Epithelial cell of prostate (primary cell): ENCODE results near the gene AKAP10.
"Not testable (repeated sequence)": the region's sequence is repeated elsewhere in the genome, so short reads cannot be mapped to it uniquely, and the experiment has no call there.

Source experiments
- DNase-seq: peaks from one replicate; pipeline ENCODE4 v3.0.0-alpha.2; 2011; ENCODE audit warnings: low read depth, low spot score
- H3K27ac ChIP-seq: fragments of 450-650 bp; 2 replicates; pipeline ENCODE4 v1.5.1; 2017; ENCODE audit warnings: mild to moderate bottlenecking

AKAP10 gene

DNA sequence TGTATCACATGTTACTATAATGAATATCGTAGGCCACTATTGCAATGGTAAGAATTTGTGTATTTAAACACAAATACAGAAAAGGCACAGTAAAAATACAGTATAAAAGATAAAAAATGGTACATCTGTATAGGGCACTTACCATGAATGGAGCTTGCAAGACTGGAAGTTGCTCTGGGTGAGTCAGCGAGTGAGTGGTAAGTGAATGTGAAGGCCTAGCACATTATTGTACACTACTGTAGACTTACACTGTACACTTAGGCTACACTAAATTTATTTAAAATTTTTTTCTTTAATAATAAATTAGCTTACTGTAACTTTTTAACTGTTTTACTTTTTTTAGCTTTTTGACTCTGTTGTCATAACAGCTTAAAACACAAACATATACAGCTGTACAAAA is 42.5 kb downstream of the AKAP10 start:
- DNase-seq = no peak
- H3K27ac ChIP-seq = no peak overlapping the region

DNA sequence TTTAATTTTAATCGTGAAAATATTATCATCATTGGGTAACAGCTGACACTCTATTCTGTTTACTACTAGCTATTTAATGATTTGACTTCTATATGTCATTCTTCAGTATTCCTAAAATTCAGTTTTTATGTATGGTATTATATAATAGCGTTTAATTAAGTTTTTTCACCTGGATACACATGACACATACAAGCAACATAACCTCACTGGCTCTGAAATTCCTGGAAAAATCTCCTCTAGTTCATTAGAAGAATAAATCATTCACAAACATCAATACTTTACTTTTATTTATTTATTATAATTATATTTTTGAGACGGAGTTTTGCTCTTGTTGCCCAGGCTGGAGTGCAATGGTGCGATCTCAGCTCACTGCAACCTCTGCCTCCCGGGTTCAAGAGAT is 44.0 kb downstream of the AKAP10 start:
- no peak overlapping the region for H3K27ac ChIP-seq
- DNase-seq = no peak

GRCh38 chr17:19933221-19933620 is 44.4 kb downstream of the AKAP10 start:
- H3K27ac ChIP-seq = no peak overlapping the region
- no peak for DNase-seq

GRCh38 chr17:19928299-19928698 is 49.3 kb downstream of the AKAP10 start:
- H3K27ac ChIP-seq = no peak overlapping the region
- DNase-seq = no peak

DNA sequence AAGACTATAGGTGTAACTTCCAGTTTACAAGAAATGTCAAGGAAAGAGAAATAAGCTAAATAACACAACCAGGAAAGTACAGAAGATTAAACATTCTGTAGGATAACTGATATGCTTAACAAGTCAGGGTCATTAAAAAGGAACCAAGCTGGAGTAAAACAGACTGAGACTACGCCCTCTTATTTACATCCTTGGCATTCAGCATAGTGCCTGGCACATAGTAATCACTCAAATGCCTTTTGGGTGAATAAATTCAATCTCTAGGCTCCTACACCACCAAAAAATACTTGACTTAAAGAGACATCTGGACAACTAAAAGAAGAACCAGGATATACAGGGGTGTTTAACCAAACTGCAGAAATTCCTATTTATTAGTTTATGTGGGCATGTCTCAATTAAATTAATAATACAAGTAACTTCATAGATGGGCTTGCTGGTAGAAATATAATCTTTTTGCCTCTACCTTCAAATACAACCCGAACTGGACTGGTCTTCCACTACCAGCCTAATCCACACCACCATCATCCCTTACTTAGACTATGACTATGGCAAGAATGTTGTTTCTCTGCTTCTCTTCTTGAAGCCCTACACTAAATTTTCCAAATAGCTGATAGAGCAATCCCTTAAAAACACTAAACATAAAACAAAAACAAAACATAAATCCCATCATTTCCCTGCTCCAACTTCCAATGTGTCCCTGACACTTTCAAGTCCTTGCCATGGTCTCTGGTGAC is 62.2 kb downstream of the AKAP10 start:
- DNase-seq = no peak
- H3K27ac ChIP-seq = peak overlapping the region; percentile 8

- H3K27ac ChIP-seq = no peak overlapping the region
- no peak for DNase-seq
These were observed 66.6 kb downstream of the AKAP10 start for GRCh38 chr17:19911033-19911432.

DNA sequence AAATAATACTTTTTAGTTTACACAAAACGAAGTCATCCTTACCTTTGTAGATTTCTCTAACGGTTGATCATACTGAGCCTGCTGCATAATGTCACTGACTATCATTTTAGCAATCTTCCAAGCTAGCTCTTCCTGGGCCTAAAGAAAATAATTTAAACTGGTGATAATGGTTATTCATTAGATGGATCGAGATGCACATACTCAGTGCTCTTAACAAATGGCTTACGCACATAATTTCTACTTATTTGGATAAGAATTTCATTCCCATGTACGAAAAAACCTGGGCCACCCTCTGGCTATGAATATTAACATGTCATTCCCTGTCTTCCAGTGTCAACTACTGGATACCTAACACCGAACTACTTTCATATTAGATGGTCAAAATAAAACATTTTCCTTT is 68.5 kb downstream of the AKAP10 start:
- H3K27ac ChIP-seq = no peak overlapping the region
- DNase-seq = no peak

- no peak overlapping the region for H3K27ac ChIP-seq
- no peak for DNase-seq
These were observed 72.1 kb downstream of the AKAP10 start for GRCh38 chr17:19905502-19905901.

DNA sequence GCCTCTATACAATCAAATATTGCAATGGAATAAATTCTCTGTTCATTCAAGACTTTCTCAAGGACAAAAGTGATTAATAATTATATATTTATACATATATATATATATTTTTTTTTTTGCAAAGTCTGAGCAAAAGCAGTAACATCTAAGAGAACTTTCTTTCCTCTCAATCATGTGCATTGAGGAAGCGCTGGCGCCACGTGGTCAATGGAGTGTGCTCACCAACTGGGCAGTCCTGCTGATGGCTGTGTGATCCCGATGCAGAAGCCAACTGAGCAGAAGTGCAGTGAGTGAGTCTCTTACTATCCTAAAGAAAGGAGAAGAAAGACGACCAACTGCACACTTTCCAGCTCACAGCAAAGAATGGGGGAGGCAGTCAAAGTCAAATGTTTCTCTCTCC is 72.7 kb downstream of the AKAP10 start:
- no peak for DNase-seq
- H3K27ac ChIP-seq = no peak overlapping the region

- no peak for DNase-seq
- H3K27ac ChIP-seq = no peak overlapping the region
These were observed 73.2 kb downstream of the AKAP10 start for GRCh38 chr17:19904412-19904811.

DNA sequence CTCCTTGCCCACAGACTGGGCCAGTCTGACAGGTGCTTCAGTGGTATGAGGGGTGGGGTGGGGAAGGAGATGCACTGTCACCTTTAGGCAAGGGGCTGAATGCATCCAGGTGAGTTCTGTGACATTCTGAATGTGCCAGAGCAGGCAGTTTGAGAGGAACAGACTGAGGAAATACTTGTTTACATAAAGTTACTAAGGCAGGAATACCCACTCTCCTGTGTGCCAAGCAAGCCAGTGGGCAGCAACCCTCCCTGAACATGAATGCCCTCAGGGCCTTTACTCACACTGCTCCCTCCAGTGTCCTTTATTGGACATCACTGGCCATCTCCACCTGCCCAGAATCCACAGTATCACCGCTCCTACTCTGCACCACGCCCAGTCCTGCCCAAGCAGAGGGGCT is 76.8 kb downstream of the AKAP10 start:
- no peak overlapping the region for H3K27ac ChIP-seq
- no peak for DNase-seq

GRCh38 chr17:19897903-19898302 is 79.7 kb downstream of the AKAP10 start:
- peak; percentile 33 for DNase-seq
- no peak overlapping the region for H3K27ac ChIP-seq

DNA sequence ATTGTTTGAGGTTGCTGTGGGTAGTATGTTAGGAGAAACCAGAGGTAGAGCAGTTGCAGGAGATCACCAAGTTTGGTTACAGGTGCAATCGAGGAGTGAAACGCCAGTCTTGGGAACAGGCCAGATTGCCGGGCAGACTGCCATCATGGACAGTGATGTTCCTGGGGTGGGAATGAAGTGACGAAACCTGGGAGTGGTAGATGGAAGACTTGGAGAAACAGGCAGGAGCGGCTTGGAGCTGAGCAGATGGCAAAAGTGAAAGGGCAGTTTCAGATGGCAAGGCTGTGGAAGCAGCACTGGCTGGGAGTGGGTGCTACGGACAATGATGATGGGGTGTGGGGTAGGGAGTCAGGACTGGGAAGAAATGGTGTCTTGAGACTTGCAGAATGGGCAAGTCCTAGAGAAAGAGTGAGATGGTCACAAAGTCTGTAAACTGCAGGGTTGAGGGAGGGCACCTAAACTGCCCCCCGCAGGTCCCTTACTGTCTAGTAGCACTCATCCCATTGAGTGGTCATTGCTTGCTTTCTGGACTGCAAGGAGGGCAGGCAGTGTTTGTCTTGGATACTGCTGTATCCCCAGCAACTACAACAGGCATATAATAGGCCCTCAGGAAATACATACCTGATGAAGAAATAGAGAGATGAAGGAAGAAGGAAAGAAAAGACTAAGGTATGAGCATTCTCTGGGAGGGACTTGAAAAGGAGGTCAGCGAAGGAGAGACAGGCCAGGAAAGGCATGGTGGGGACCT is 80.4 kb downstream of the AKAP10 start:
- no peak for DNase-seq
- no peak overlapping the region for H3K27ac ChIP-seq

- no peak overlapping the region for H3K27ac ChIP-seq
- no peak for DNase-seq
These were observed 80.9 kb downstream of the AKAP10 start for GRCh38 chr17:19896679-19897078.

- H3K27ac ChIP-seq, DNase-seq: not testable (repeated sequence)
These were observed 87.1 kb downstream of the AKAP10 start for GRCh38 chr17:19890554-19890953.

- not testable (repeated sequence) for DNase-seq, H3K27ac ChIP-seq
These were observed 87.6 kb downstream of the AKAP10 start for GRCh38 chr17:19890001-19890400.

- H3K27ac ChIP-seq = no peak overlapping the region
- DNase-seq = no peak
These were observed 91.5 kb downstream of the AKAP10 start for GRCh38 chr17:19886116-19886515.

GRCh38 chr17:19883537-19884215 is 94.0 kb downstream of the AKAP10 start:
- DNase-seq = no peak
- H3K27ac ChIP-seq = no peak overlapping the region

- no peak overlapping the region for H3K27ac ChIP-seq
- DNase-seq = no peak
These were observed 97.2 kb downstream of the AKAP10 start for GRCh38 chr17:19880393-19880792.

GRCh38 chr17:19877364-19877945 is 100.2 kb downstream of the AKAP10 start:
- DNase-seq = no peak
- no peak overlapping the region for H3K27ac ChIP-seq
